Measurements from ENCODE around the gene UCKL1. TPM values are rescaled to one million over a fixed set of nuclear protein-coding genes. Genes with fewer than 3 reads are reported as not detected.

UCKL1 gene
- total and polyA plus RNA-seq, 7 experiments from 2014 or later = 20.5 to 49.0 (median 44.8) TPM

GRCh38 chr20:63939061-63939935 lies 16.9 kb downstream of the UCKL1 start:
- no peak overlapping the region for H3K4me3 Mint-ChIP-seq
- Histone ChIP-seq H3K4me1 (ENCODE audit: control insufficient read depth in 2 of 2, insufficient read depth in 2 of 2, low read length in 2 of 2) (peaks cover 7 to 16% of the 10 kb centered on the region in 2 donors), H3K27ac (ENCODE audit: low read depth, low read length) (no peak overlapping the region), H3K9me3 (ENCODE audit: control insufficient read depth in 2 of 3, low read length in 3 of 3) (no peaks in the 10 kb centered on the region), H3K36me3 (ENCODE audit: control insufficient read depth in 2 of 3, insufficient read depth in 3 of 3, low read length in 3 of 3) (peaks cover 0 to 60% (median 12%) of the 10 kb centered on the region in 3 experiments), H3K27me3 (ENCODE audit: control insufficient read depth in 2 of 2, insufficient read depth in 2 of 2, low read length in 2 of 2) (no peaks in the 10 kb centered on the region), H3K4me3 (ENCODE audit: low read length) (no peak overlapping the region)
- no peaks in the 10 kb centered on the region for H3K27me3 Mint-ChIP-seq
- no peak for ATAC-seq
- peak in 2 of 9 donors; percentile 8 to 9 for DNase-seq
- intact Hi-C loops (cut with micrococcal nuclease) = no loop called here
- H3K36me3 Mint-ChIP-seq = peaks cover 0 to 19% (median 6%) of the 10 kb centered on the region in 5 donors
- peaks cover 0 to 2% (median 0%) of the 10 kb centered on the region in 11 donors for H3K9me3 Mint-ChIP-seq
- POLR2A ChIA-PET = interaction anchor here (0.6 kb wide), 1 partner anchor 139 kb away, joined by 3 read pairs; no protein-coding TSS in a partner anchor
- H3K4me1 Mint-ChIP-seq = peaks cover 0 to 26% (median 15%) of the 10 kb centered on the region in 7 donors
- no peak overlapping the region for H3K27ac Mint-ChIP-seq
- CTCF ChIA-PET = no interaction called here

- intact Hi-C loops (cut with micrococcal nuclease) = no loop called here
- peaks cover 0 to 19% (median 6%) of the 10 kb centered on the region in 5 donors for H3K36me3 Mint-ChIP-seq
- ChIA-PET POLR2A (no interaction called here), CTCF (interaction anchor here (0.6 kb wide), 1 partner anchor 8 kb away, joined by 3 read pairs; no protein-coding TSS in a partner anchor)
- H3K4me3 Mint-ChIP-seq = peak overlapping the region in 1 of 10 donors; percentile 9
- H3K9me3 ChIP-seq (ENCODE audit: control insufficient read depth in 2 of 3, low read length in 3 of 3) = no peaks in the 10 kb centered on the region
- no peaks in the 10 kb centered on the region for H3K27me3 Mint-ChIP-seq
- peaks cover 0 to 23% (median 14%) of the 10 kb centered on the region in 7 donors for H3K4me1 Mint-ChIP-seq
- ATAC-seq (no peak), DNase-seq (no peak)
- peaks cover 0 to 2% (median 0%) of the 10 kb centered on the region in 11 donors for H3K9me3 Mint-ChIP-seq
- H3K4me1 ChIP-seq (ENCODE audit: control insufficient read depth in 2 of 2, insufficient read depth in 2 of 2, low read length in 2 of 2) = peaks cover 5 to 13% of the 10 kb centered on the region in 2 donors
- peaks cover 0 to 62% (median 8%) of the 10 kb centered on the region in 3 experiments for H3K36me3 ChIP-seq (ENCODE audit: control insufficient read depth in 2 of 3, insufficient read depth in 3 of 3, low read length in 3 of 3)
- no peaks in the 10 kb centered on the region for H3K27me3 ChIP-seq (ENCODE audit: control insufficient read depth in 2 of 2, insufficient read depth in 2 of 2, low read length in 2 of 2)
- H3K27ac Mint-ChIP-seq = peak overlapping the region in 2 of 9 donors; percentile 21
- H3K4me3 ChIP-seq (ENCODE audit: low read length) = no peak overlapping the region
- no peak overlapping the region for H3K27ac ChIP-seq (ENCODE audit: low read depth, low read length)
Observed at GRCh38 chr20:63937596-63937995, 18.6 kb downstream of the UCKL1 start.

DNA sequence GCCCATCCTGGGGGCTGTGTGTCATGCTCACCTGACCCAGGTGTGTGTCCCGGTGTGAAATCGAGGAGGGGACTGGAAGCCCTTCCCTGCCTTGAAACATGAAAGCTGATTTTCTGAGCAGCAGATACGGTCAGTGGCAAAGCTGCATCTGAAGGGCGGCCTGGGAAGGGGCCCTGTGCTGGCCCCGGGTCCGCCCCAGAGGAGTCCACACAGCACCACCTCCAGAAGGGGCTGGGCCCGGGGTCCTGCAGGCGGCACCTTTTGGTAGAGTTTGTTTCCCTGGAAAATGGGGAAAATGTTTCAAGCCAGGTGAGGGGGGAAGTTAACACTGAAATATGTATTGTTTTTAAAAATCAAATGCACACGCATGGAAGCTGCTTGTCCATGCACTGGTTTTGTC lies 20.8 kb downstream of the UCKL1 start:
- Histone ChIP-seq H3K27ac (ENCODE audit: low read depth, low read length) (no peak overlapping the region), H3K9me3 (ENCODE audit: control insufficient read depth in 2 of 3, low read length in 3 of 3) (no peaks in the 10 kb centered on the region), H3K4me3 (ENCODE audit: low read length) (no peak overlapping the region), H3K4me1 (ENCODE audit: control insufficient read depth in 2 of 2, insufficient read depth in 2 of 2, low read length in 2 of 2) (no peaks in the 10 kb centered on the region), H3K36me3 (ENCODE audit: control insufficient read depth in 2 of 3, insufficient read depth in 3 of 3, low read length in 3 of 3) (peaks cover 0 to 73% (median 10%) of the 10 kb centered on the region in 3 experiments), H3K27me3 (ENCODE audit: control insufficient read depth in 2 of 2, insufficient read depth in 2 of 2, low read length in 2 of 2) (no peaks in the 10 kb centered on the region)
- Mint-ChIP-seq H3K4me3 (no peak overlapping the region), H3K9me3 (peaks cover 0 to 2% (median 0%) of the 10 kb centered on the region in 11 donors), H3K27me3 (no peaks in the 10 kb centered on the region), H3K4me1 (peaks cover 0 to 9% (median 3%) of the 10 kb centered on the region in 7 donors), H3K36me3 (peaks cover 0 to 32% (median 6%) of the 10 kb centered on the region in 5 donors), H3K27ac (peak overlapping the region in 3 of 9 donors; percentile 18 to 66 (median 38))
- intact Hi-C loops (cut with micrococcal nuclease) = no loop called here
- CTCF ChIA-PET = interaction anchor here (0.6 kb wide), 1 partner anchor 21 kb away, joined by 3 read pairs; no protein-coding TSS in a partner anchor
- DNase-seq (no peak), ATAC-seq (no peak)
- POLR2A ChIA-PET = interaction anchor here (0.6 to 1.0 kb wide), 2 partner anchors 10 to 17 kb away, joined by 3 read pairs; no protein-coding TSS in a partner anchor

GRCh38 chr20:63934271-63935068 lies 21.7 kb downstream of the UCKL1 start:
- Mint-ChIP-seq H3K36me3 (peaks cover 0 to 38% (median 6%) of the 10 kb centered on the region in 5 donors), H3K27ac (peak overlapping the region in 4 of 9 donors; percentile 13 to 67 (median 38)), H3K9me3 (peaks cover 0 to 2% (median 0%) of the 10 kb centered on the region in 11 donors), H3K4me3 (no peak overlapping the region), H3K27me3 (no peaks in the 10 kb centered on the region), H3K4me1 (peaks cover 0 to 9% (median 3%) of the 10 kb centered on the region in 7 donors)
- Histone ChIP-seq H3K4me1 (ENCODE audit: control insufficient read depth in 2 of 2, insufficient read depth in 2 of 2, low read length in 2 of 2) (no peaks in the 10 kb centered on the region), H3K36me3 (ENCODE audit: control insufficient read depth in 2 of 3, insufficient read depth in 3 of 3, low read length in 3 of 3) (peaks cover 0 to 74% (median 13%) of the 10 kb centered on the region in 3 experiments), H3K27ac (ENCODE audit: low read depth, low read length) (no peak overlapping the region), H3K9me3 (ENCODE audit: control insufficient read depth in 2 of 3, low read length in 3 of 3) (no peaks in the 10 kb centered on the region), H3K27me3 (ENCODE audit: control insufficient read depth in 2 of 2, insufficient read depth in 2 of 2, low read length in 2 of 2) (no peaks in the 10 kb centered on the region), H3K4me3 (ENCODE audit: low read length) (no peak overlapping the region)
- peak; percentile 38 for ATAC-seq
- ChIA-PET CTCF (interaction anchor here (0.6 to 0.9 kb wide), 2 partner anchors 17 to 355 kb away, joined by 3 read pairs; no protein-coding TSS in a partner anchor), POLR2A (interaction anchor here (0.6 to 1.0 kb wide), 2 partner anchors 9 to 16 kb away, joined by 3 read pairs; no protein-coding TSS in a partner anchor)
- DNase-seq = no peak
- intact Hi-C loops (cut with micrococcal nuclease) = no loop called here

GRCh38 chr20:63933646-63934045 lies 22.6 kb downstream of the UCKL1 start:
- Mint-ChIP-seq H3K27ac (no peak overlapping the region), H3K27me3 (no peaks in the 10 kb centered on the region), H3K4me3 (no peak overlapping the region), H3K4me1 (peaks cover 0 to 9% (median 3%) of the 10 kb centered on the region in 7 donors), H3K36me3 (peaks cover 3 to 44% (median 6%) of the 10 kb centered on the region in 5 donors), H3K9me3 (peaks cover 0 to 2% (median 0%) of the 10 kb centered on the region in 11 donors)
- Histone ChIP-seq H3K4me1 (ENCODE audit: control insufficient read depth in 2 of 2, insufficient read depth in 2 of 2, low read length in 2 of 2) (no peaks in the 10 kb centered on the region), H3K36me3 (ENCODE audit: control insufficient read depth in 2 of 3, insufficient read depth in 3 of 3, low read length in 3 of 3) (peaks cover under 1 to 76% (median 17%) of the 10 kb centered on the region in 3 experiments), H3K27me3 (ENCODE audit: control insufficient read depth in 2 of 2, insufficient read depth in 2 of 2, low read length in 2 of 2) (no peaks in the 10 kb centered on the region), H3K4me3 (ENCODE audit: low read length) (no peak overlapping the region), H3K9me3 (ENCODE audit: control insufficient read depth in 2 of 3, low read length in 3 of 3) (no peaks in the 10 kb centered on the region), H3K27ac (ENCODE audit: low read depth, low read length) (no peak overlapping the region)
- ChIA-PET CTCF (interaction anchor here (0.9 kb wide), 1 partner anchor 16 kb away, joined by 3 read pairs; no protein-coding TSS in a partner anchor), POLR2A (interaction anchor here (0.7 kb wide), 1 partner anchor 40 kb away, joined by 3 read pairs; no protein-coding TSS in a partner anchor)
- no peak for DNase-seq
- ATAC-seq = no peak
- intact Hi-C loops (cut with micrococcal nuclease) = no loop called here

DNA sequence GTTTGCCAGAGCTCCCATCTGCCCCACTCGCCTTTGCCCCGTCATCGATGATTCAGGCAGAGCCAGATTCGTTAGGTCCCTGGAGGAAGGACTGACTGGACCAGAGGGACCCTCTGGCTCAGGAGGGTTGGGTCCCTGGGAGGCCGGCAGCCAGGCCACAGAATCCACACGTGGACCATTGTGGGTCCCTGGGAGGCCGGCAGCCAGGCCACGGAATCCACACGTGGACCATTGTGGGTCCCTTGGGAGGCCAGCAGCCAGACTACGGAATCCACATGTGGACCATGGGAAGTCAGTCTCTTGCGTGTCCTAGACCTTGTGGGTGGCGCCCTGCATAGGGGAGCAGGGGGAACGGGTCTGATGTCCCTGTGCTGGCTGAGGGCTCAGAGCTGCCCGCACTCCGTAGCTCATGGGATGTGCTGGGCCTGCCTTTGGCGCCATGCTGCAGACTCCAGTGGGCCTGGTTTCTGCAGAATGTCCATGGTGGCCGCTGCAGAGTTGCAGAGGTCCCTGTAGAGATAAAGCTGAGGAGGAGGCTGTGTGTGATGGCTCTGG lies 23.5 kb downstream of the UCKL1 start:
- peak overlapping the region in 1 of 9 donors; percentile 48 for H3K27ac Mint-ChIP-seq
- no peaks in the 10 kb centered on the region for H3K27me3 Mint-ChIP-seq
- no peak overlapping the region for H3K4me3 ChIP-seq (ENCODE audit: low read length)
- no peak overlapping the region for H3K27ac ChIP-seq (ENCODE audit: low read depth, low read length)
- H3K4me1 ChIP-seq (ENCODE audit: control insufficient read depth in 2 of 2, insufficient read depth in 2 of 2, low read length in 2 of 2) = no peaks in the 10 kb centered on the region
- H3K9me3 ChIP-seq (ENCODE audit: control insufficient read depth in 2 of 3, low read length in 3 of 3) = no peaks in the 10 kb centered on the region
- H3K36me3 ChIP-seq (ENCODE audit: control insufficient read depth in 2 of 3, insufficient read depth in 3 of 3, low read length in 3 of 3) = peaks cover 8 to 85% (median 24%) of the 10 kb centered on the region in 3 experiments
- ChIA-PET POLR2A (interaction anchor here (0.6 kb wide), 1 partner anchor 196 kb away, joined by 3 read pairs; no protein-coding TSS in a partner anchor), CTCF (no interaction called here)
- H3K27me3 ChIP-seq (ENCODE audit: control insufficient read depth in 2 of 2, insufficient read depth in 2 of 2, low read length in 2 of 2) = no peaks in the 10 kb centered on the region
- H3K9me3 Mint-ChIP-seq = peaks cover 0 to 2% (median 0%) of the 10 kb centered on the region in 11 donors
- peaks cover 0 to 8% (median 5%) of the 10 kb centered on the region in 7 donors for H3K4me1 Mint-ChIP-seq
- DNase-seq (no peak), ATAC-seq (no peak)
- peaks cover 9 to 52% (median 13%) of the 10 kb centered on the region in 5 donors for H3K36me3 Mint-ChIP-seq
- intact Hi-C loops (cut with micrococcal nuclease) = no loop called here
- no peak overlapping the region for H3K4me3 Mint-ChIP-seq
